NCI-H82 treated with DMSO at 0.1 percent for 48 hours (cell line): ENCODE measurements around the gene IL13.

Experiments
- DNase-seq: peaks from one replicate; lab custom pipeline; 2025; ENCODE audit not compliant: unreplicated experiment; lab: John Stamatoyannopoulos, UW

The IL13 gene

DNA sequence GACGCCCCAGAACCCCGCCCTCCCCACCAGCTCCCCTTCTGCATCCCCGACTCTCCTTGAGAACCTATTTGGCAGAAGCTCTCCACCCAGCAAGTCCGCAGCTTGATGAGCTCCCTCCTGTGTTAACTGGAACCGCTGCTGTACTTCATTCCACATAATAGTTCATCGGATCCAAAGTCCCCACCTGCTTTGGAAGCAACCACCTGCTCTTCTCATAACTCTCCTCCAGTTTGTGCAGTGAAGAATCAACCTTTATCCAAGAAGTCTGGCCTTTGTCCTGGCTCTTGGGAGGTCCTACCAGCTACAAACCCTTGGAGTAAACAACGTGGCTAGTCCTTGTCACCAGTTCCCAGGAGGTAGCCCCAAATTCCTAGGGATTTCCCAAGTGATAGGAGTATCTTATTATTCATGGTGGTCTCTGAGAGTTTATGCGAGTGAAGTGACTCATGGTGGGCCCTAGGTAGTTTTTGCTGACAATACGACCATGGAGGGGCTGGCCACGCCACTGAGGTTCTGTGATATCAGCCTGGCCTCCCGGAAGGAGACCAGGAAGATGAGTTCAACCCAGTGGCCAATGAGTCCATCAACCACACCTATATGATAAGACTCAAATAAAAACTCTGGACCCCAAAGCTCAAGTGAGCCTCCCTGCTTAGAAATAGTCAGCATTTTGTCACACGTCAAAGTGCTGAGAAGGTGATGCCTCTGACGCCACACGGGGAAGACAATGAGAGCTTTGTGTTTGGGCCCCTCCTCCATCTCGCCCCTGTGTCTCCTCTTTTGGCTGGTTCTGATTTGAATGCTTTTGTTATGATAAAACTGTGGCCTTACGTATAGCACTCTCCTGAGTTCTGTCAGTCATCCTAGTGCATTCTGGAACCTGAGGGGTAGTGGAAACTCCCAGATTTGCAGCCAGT is 12.3 kb downstream of the IL13 start:
- DNase-seq: no peak

DNA sequence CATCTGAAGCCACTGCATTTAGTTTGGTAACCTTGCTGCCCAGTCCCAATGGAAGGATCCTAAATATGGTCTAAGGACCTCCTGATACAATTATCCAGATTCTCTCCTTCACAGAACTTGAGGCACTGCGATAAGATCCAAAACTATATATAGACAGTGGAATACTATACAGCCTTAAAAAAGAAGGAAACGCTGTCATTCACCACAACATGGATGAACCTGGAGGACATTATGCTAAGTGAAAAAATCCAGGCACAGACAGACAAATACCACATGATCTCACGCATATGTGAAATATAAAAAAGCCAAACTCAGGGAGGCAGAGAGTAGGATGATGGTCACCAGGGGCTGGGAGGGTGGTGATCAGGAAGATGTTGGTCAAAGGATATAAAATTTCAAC is 13.0 kb downstream of the IL13 start:
- DNase-seq: no peak

- DNase-seq: no peak
Observed at GRCh38 chr5:132673488-132673887, 15.5 kb downstream of the IL13 start.

- no peak for DNase-seq
Observed at GRCh38 chr5:132673939-132674630, 16.1 kb downstream of the IL13 start, which contains the start of gene IL4. Gene IL4, plus strand, starts transcription at chr5:132673989. Its CDS starts 62 bp downstream, at chr5:132674051.

GRCh38 chr5:132674671-132675506 is 16.9 kb downstream of the IL13 start:
- DNase-seq: no peak

DNA sequence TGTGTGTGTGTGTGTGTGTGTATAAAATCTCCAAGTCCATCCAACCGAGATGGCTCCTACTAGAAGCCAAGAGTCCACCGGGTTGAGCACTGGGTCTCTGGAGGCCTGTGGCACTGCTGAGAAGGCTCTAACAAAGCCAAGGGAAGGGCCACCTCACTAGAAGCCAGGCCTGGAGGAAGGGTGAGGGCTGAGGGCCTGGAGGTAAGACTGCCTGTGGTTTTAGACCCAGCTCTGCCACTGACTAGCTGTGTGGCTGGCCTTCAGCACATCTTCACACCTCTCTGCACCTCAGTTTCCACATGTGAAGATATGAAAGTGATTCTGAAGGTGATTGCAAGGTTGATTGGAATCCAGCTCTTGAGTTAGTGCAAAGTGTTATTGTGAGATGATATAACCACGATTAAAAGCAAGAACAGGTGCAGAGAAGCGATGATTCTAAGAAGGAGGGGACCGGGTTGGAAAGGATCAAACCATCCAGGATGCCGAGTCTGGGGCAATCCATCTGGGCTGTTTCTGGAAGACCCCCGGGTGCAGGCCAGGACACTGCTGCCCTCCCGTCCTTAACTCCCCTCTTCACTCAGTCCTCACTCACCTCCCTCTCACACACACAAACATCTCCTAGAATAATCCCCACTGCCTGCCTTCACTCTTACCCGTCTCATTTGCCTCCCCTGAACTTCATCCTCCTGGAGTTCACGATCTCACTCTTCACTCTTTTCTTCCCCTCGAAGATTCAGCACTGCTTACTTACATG is 18.1 kb downstream of the IL13 start:
- DNase-seq: no peak

- DNase-seq: no peak
Observed at GRCh38 chr5:132677191-132677590, 19.2 kb downstream of the IL13 start.

- DNase-seq: no peak
Observed at GRCh38 chr5:132677682-132678400, 19.9 kb downstream of the IL13 start.

DNA sequence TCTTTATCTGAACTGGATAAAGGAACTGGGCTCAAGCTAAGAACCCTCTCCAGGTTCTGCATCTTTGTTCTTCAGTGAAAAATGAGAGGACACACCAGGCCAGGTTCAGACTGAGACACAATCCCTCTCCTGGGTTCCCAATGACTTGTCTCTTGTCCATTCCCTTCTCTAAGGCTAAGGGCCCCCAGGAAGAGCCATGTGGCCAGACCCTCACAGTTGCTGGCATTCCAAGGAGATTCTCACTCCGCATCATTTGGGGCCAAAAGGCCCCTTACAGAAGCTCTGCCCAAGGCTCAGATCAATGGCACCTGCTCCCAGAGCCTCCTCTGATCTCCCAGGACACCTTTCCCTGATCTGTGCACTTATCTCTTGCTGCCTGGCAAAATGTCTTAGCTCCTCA is 20.8 kb downstream of the IL13 start:
- DNase-seq: no peak

- no peak for DNase-seq
Observed at GRCh38 chr5:132679166-132679565, 21.2 kb downstream of the IL13 start.

GRCh38 chr5:132679717-132680380 is 21.9 kb downstream of the IL13 start:
- no peak for DNase-seq

GRCh38 chr5:132680780-132681475 is 23.0 kb downstream of the IL13 start:
- no peak for DNase-seq

DNA sequence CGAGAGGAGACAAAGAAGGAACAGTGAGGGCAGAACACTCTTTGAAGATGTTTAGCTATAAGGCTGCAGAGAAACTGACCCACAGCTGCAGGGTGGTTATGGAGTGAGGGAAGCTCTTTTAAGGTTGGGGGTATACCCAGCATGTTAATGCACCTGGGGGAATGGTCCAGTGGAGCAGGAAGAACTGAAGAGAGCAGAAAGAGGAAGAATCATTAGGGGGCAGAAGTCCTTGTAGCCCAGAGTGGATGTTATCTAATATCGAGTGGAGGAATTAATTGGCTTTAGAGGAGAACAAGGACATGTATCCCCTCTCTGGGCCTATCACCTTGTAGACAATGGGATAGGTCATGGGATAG is 23.5 kb downstream of the IL13 start:
- no peak for DNase-seq

GRCh38 chr5:132681983-132682382 is 24.0 kb downstream of the IL13 start:
- DNase-seq: no peak

GRCh38 chr5:132684491-132684890 is 26.5 kb downstream of the IL13 start:
- DNase-seq: no peak

DNA sequence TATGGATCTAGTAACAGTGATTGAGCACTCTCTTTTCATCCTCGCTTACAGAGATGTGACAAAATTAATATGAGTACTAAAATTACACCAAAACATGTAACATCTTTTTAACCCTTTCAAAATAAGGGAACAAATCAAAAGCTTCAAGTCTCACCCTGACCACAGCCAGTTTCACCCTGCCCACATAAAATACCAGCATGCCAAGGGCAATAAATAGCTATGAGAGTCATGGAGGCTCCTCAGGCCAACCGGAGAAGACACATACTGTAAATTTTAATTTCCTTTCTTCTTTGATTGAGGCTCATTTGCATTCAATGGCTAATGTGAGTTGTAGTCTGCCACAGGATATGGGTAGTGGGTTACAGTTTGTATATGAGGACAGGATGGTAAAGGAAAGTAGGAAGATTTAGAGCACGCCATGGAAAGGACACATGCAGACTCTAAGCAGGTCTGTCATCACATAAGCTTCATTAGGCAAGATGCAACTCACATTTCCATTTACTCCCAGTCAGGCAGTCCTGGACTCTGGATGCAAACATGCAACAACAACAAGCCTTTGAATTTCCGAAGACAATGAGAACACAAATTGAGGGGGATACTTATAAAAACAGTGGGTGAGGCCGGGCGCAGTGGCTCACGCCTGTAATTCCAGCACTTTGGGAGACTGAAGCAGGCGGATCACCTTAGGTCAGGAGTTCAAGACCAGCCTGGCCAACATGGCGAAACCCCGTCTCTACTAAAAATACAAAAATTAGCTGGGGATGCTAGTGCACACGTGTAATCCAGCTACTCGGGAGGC is 27.1 kb downstream of the IL13 start:
- no peak for DNase-seq

DNA sequence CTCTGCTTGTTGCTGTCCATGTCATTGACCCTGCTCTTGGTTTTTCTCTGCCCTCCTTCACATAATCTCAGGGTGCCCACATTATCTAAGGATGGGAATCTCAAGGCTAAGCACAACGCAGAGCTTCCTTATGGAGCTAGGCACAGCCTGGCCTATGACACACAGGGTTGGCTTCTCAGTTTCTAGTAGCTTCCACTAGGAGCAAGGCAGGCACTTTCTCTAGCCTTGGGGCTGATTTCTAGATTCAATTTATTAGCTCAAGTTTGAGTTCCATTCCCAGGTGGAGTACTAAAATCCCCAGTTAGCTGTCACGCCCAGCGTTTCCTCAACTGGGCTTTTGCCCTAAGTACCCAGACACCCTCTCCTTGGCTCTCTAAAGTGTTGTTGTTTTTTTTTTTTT is 28.2 kb downstream of the IL13 start:
- no peak for DNase-seq

DNA sequence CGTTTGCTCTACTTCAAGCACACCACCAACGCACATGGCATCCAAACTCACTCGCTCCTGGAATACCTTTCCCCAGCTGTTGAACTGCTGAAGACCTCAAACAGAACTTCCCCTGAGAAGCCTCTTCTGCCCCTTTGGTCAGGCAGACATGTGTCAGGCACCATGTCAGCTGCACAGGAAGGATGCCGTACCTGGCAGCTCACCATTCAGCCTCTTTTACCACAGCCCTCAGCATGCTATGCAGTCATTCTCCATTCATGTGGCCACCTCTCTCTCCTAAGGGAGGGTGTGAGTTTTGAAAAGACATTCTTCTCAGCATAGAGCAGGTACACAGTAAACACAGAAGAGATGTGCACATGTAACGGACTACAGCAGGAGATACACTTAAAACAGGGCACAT is 30.0 kb downstream of the IL13 start:
- DNase-seq: no peak
